ENCODE results near the gene MRPL54. TPM values are rescaled to one million over a fixed set of nuclear protein-coding genes. Genes with fewer than 3 reads are reported as not detected.

Gene MRPL54
- 10 to 100 TPM; 81.0 to 84.4 TPM for total RNA-seq

GRCh38 chr19:3762501-3763459 lies at the start of gene MRPL54:
TSS of gene MRPL54 (plus strand) at chr19:3762682. CDS start at chr19:3762701, 19 bp downstream.
- no peak for TF ChIP-seq CTCF (IDR thresholded peaks at IDR 0.05)
- H3K27ac ChIP-seq = peak within 1 kb of the TSS; percentile 96
- DNase-seq (ENCODE audit: low spot score) = peak; percentile 99
- no peaks in the 10 kb centered on the region for H3K9me3 ChIP-seq
- H3K27me3 ChIP-seq = no peaks in the 10 kb centered on the region
- peaks cover 0 to 36% of the 10 kb centered on the region in 2 donors for H3K4me1 ChIP-seq
- peak within 1 kb of the TSS; percentile 60 to 75 for H3K4me3 ChIP-seq
- peaks cover 26% of the 10 kb centered on the region for H3K36me3 ChIP-seq

DNA sequence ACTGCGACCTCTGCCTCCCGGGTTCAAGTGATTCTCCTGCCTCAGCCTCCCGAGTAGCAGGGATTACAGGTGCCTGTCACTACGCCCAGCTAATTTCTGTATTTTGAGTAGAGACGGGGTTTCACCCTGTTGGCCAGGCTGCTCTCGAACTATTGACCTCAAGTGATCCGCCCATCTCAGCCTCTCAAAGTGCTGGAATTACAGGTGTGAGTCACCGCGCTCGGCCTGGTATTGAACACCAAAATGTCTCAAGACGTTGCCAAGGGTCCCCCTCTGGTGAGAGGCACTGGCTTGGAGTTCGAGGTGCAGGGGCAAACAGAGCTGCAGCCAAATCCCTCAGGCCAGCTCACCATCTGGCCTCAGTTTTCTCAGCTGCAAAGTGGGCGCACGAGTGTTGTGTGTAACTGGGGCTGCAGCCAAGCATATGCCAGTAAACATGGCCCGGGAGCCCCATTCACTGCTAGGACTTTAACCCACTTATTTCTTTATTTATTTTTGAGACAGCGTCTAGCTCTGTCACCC lies 46.3 kb upstream of the MRPL54 start:
- H3K27me3 ChIP-seq = peaks cover 3 to 7% of the 10 kb centered on the region in 2 donors
- H3K27ac ChIP-seq = no peak overlapping the region
- H3K4me3 ChIP-seq = no peak overlapping the region
- no peaks in the 10 kb centered on the region for H3K9me3 ChIP-seq
- no peaks in the 10 kb centered on the region for H3K36me3 ChIP-seq
- no peak for TF ChIP-seq CTCF (IDR thresholded peaks at IDR 0.05)
- H3K4me1 ChIP-seq = peaks cover 0 to 9% of the 10 kb centered on the region in 2 donors
- DNase-seq (ENCODE audit: low spot score) = no peak

DNA sequence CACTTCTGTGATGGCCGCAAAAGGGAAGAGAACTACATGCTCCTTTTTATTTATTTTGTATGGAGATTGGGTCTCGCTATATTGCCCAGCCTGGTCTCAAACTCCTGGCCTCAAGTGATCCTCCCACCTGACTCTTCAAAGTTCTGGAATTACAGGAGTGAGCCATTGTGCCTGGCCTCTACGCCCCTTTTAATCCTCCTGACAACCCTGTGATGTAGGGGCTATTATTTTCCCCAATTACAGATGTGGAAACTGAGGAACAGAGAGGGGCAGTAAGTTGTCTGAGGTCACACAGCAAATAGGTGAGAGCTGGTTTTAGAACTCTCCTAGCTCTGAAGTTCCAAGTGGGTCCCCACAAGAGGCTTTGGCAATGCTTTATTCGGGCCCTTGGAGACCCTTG lies 42.6 kb upstream of the MRPL54 start:
- Histone ChIP-seq H3K4me1 (peaks cover 0 to 18% of the 10 kb centered on the region in 2 donors), H3K4me3 (no peak overlapping the region), H3K36me3 (no peaks in the 10 kb centered on the region), H3K27me3 (peaks cover 21 to 29% of the 10 kb centered on the region in 2 donors), H3K27ac (no peak overlapping the region), H3K9me3 (no peaks in the 10 kb centered on the region)
- no peak for TF ChIP-seq CTCF (IDR thresholded peaks at IDR 0.05)
- DNase-seq (ENCODE audit: low spot score) = no peak

GRCh38 chr19:3720349-3720917 lies 42.0 kb upstream of the MRPL54 start:
- Histone ChIP-seq H3K4me3 (no peak overlapping the region), H3K9me3 (no peaks in the 10 kb centered on the region), H3K27me3 (peaks cover 21 to 29% of the 10 kb centered on the region in 2 donors), H3K4me1 (peaks cover 0 to 18% of the 10 kb centered on the region in 2 donors), H3K36me3 (no peaks in the 10 kb centered on the region), H3K27ac (no peak overlapping the region)
- no peak for TF ChIP-seq CTCF (IDR thresholded peaks at IDR 0.05)
- no peak for DNase-seq (ENCODE audit: low spot score)

DNA sequence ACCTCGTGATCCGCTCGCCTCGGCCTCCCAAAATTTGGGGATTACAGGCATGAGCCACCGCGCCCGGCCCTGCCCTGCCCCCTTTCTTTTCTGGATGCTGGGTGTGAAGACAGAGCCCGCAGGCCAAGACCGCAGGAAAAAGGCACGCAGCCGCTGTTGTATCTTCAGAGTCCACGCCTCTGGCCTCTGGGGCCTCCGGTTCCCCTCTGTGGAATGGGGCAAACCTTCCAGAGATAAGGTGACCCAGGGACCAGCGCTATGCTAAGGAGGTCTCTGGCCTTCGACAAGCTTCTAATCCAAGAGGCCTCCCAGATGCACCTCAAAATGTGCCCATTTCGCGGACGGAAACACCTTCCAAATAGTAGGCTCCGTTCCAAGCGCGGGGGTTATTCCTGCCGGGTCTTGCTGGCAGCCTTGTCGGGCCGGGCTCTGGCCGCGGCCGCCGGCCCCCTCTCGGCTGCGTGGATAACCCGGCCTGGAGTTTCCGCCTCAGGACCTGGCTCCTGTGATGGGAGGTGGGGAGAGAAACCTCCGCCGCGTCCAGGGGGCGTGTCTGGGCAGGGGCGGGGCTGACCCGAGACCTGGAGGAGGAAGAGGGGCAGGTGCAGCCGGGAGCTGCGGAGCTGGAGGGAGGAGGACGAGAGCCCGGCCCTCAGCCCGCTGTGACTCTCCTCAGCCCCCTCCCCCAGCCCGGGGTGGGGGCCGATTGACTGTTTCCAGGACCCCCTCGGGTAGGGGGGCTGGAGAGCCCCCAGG lies 41.2 kb upstream of the MRPL54 start:
- no peaks in the 10 kb centered on the region for H3K9me3 ChIP-seq
- H3K27ac ChIP-seq = no peak overlapping the region
- peak overlapping the region in 1 of 2 donors; percentile 26 for H3K4me3 ChIP-seq
- H3K27me3 ChIP-seq = peaks cover 21 to 29% of the 10 kb centered on the region in 2 donors
- H3K36me3 ChIP-seq = no peaks in the 10 kb centered on the region
- H3K4me1 ChIP-seq = peaks cover 0 to 18% of the 10 kb centered on the region in 2 donors
- no peak for DNase-seq (ENCODE audit: low spot score)
- no peak for TF ChIP-seq CTCF (IDR thresholded peaks at IDR 0.05)

Data from right atrium auricular region (tissue), 2 donors.